WTC11 (cell line): ENCODE results near the gene ASIC3.
"Not testable (repeated sequence)": the region's sequence is repeated elsewhere in the genome, so short reads cannot be mapped to it uniquely, and the experiment has no call there.

ENCODE experiments used
- E2F4 ChIP-seq: sonication (generic); formaldehyde crosslinking; IDR thresholded peaks from 2 replicates; pipeline ENCODE4 v1.8.1; 2022; ENCODE audit warnings: low read depth, mild to moderate bottlenecking, moderate library complexity, missing genetic modification reagents, borderline replicate concordance
- MAX ChIP-seq: sonication (generic); formaldehyde crosslinking; IDR thresholded peaks from 2 replicates; pipeline ENCODE4 v1.8.0; 2022; ENCODE audit warnings: mild to moderate bottlenecking, missing genetic modification reagents
- STAT6 ChIP-seq: sonication (generic); formaldehyde crosslinking; conservative IDR thresholded peaks from 2 replicates; pipeline ENCODE4 v1.8.1; 2023; ENCODE audit warnings: mild to moderate bottlenecking, low read depth, missing genetic modification reagents, moderate library complexity
- USF2 ChIP-seq: sonication (generic); formaldehyde crosslinking; IDR thresholded peaks from 2 replicates; pipeline ENCODE4 v1.8.1; 2023; ENCODE audit warnings: mild to moderate bottlenecking, missing genetic modification reagents, moderate library complexity

- TF ChIP-seq E2F4, MAX, USF2, STAT6 (CRISPR knock-in tag): not testable (repeated sequence)
Observed at GRCh38 chr7:151027728-151028130, 20.6 kb upstream of the ASIC3 start.
